A549 (cell line): ENCODE data around the gene KCNJ6.

Experiments
- CHD4 ChIP-seq: fragments of 200-600 bp; sonication (generic); IDR thresholded peaks from 2 replicates; pipeline ENCODE4 v1.6.1; 2016; ENCODE audit warnings: antibody characterized with exemption, mild to moderate bottlenecking, borderline replicate concordance
- EP300 ChIP-seq, 2 experiments: fragments of >200 bp; sonication (Bioruptor Twin); formaldehyde crosslinking; IDR thresholded peaks; 2 replicates in 1 of 2; 3 replicates in 1 of 2; pipeline ENCODE4 v1.6.1; 2016 to 2017
- ESRRA ChIP-seq: fragments of 150-350 bp; IDR thresholded peaks from 2 replicates; pipeline ENCODE4 v1.6.1; 2014; ENCODE audit warnings: mild to moderate bottlenecking, low read length, borderline replicate concordance
- JUN ChIP-seq, 2 experiments: fragments of >200 bp; sonication (Bioruptor Twin); formaldehyde crosslinking; IDR thresholded peaks; 2 replicates in 1 of 2; 3 replicates in 1 of 2; pipeline ENCODE4 v1.6.1; 2016 to 2017
- ZSCAN20 ChIP-seq: fragments of 250-450 bp; sonication (Bioruptor Pico); IDR thresholded peaks from 2 replicates; pipeline ENCODE4 v1.8.0; 2022; ENCODE audit warnings: mild to moderate bottlenecking, moderate library complexity

DNA sequence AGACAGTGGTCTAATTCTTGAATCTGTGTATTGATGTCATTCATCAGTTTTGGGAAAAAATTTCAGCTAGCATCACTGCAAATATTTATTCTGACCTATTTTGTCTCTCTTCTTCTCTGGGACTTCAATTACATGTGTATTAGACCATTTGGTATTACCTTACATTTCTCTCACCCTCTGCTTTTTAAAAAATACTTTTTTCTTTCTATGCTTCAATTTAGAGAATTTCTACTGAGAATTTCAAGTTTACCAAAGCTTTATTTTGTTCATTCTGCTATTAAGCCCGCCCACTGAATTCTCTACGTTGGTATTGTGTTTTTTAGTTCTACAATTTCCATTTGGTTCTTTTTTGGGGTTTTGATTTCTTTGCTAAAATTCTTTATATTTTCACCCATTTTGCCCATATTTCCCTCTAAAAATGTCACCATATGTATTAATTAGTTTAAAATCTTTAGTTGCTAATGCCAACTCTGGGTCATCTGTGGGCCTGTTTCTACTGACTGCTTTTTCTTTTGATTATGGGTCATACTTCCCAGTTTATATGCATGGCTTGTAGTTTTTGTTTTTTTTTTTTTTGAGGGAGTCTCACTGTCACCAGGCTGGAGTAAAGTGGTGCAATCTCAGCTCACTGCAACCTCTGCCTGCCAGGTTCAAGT lies 337.7 kb downstream of the KCNJ6 start:
- TF ChIP-seq EP300 (IDR thresholded peaks at IDR 0.05) (no peak), JUN (IDR thresholded peaks at IDR 0.05) (no peak), CHD4 (no peak), ESRRA (no peak), ZSCAN20 (CRISPR knock-in tag) (no peak)
